ENCODE results near the gene BAZ1A. TPM values are rescaled to one million over a fixed set of nuclear protein-coding genes. Genes with fewer than 3 reads are reported as not detected.

BAZ1A gene
- total and polyA plus RNA-seq, 2 of the 8 experiments (the other 6 are each of a cell fraction or from before 2014, with no cell fraction given) = 8.0 to 23.1 TPM

DNA sequence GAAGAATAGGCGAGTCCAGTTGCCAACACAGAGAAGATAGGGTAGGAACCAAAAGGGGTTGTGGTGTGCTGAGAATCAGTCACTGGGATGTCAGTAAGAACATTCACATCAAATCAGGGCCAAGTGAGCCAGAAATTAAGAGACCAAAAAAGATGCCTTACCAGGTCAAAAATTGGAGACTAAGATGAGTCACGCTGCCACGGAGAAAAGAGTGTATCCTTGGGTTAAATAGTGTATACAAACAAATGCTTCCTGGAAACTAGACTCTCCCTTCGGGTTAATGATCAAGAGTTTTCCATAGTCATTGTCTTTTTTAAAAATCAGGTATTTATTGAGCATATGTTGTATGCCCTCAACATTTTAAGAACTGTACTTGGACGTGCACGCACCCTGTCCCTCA is 45.2 kb upstream of the BAZ1A start:
- Histone ChIP-seq H3K4me2 (ENCODE audit: insufficient read depth in 1 of 2, low read depth in 2 of 2, low read length in 2 of 2) (no peak overlapping the region), H3K36me3 (ENCODE audit: control insufficient read depth in 2 of 4, insufficient read depth in 4 of 4, low read length in 3 of 4) (no peaks in the 10 kb centered on the region), H3K79me2 (ENCODE audit: control insufficient read depth in 1 of 2, insufficient read depth in 2 of 2, low read length in 2 of 2) (no peaks in the 10 kb centered on the region), H3K14ac (ENCODE audit: insufficient read length) (no peak overlapping the region), H2BK12ac (ENCODE audit: low read depth, low read length) (no peak overlapping the region), H4K20me1 (replicated peaks in 1 of 2; ENCODE audit: control insufficient read depth in 1 of 2, insufficient read depth in 2 of 2, low read length in 2 of 2) (no peaks in the 10 kb centered on the region), H2BK15ac (ENCODE audit: low read length) (no peak overlapping the region), H3K4ac (replicated peaks; ENCODE audit: insufficient read length, low read depth, low read length) (no peak overlapping the region), H3K9ac (replicated peaks in 1 of 4; ENCODE audit: extremely low read depth in 1 of 4, low read depth in 3 of 4, low read length in 3 of 4) (no peak overlapping the region), H3K27ac (ENCODE audit: low read depth, low read length) (no peak overlapping the region), H3K23ac (ENCODE audit: insufficient read length) (no peak overlapping the region), H2AFZ (ENCODE audit: low read length) (no peak overlapping the region), H3K79me1 (ENCODE audit: low read depth, low read length) (no peaks in the 10 kb centered on the region), H2BK20ac (ENCODE audit: low read length) (no peak overlapping the region), H3K18ac (ENCODE audit: extremely low read depth, low read length) (no peak overlapping the region), H2AK5ac (ENCODE audit: low read depth, low read length) (no peak overlapping the region), H2BK5ac (ENCODE audit: low read depth, low read length) (no peak overlapping the region), H3K56ac (replicated peaks; ENCODE audit: insufficient read length, low read depth, low read length) (no peak overlapping the region), H4K91ac (replicated peaks; ENCODE audit: insufficient read length, low read length) (no peak overlapping the region), H3K9me3 (ENCODE audit: insufficient read depth in 2 of 2, low read depth in 1 of 2, low read length in 1 of 2) (no peaks in the 10 kb centered on the region), H3K27me3 (replicated peaks in 1 of 4; ENCODE audit: control insufficient read depth in 3 of 4, extremely low read depth in 1 of 4, insufficient read depth in 3 of 4, low read length in 3 of 4) (no peaks in the 10 kb centered on the region), H4K8ac (ENCODE audit: extremely low read depth, insufficient read depth, low read length) (no peak overlapping the region), H3K4me1 (replicated peaks in 1 of 4; ENCODE audit: control insufficient read depth in 3 of 4, insufficient read depth in 4 of 4, low read length in 3 of 4) (no peaks in the 10 kb centered on the region), H2BK120ac (replicated peaks; ENCODE audit: low read depth, low read length) (no peak overlapping the region), H3K4me3 (ENCODE audit: extremely low read depth in 1 of 4, insufficient read depth in 2 of 4, low read depth in 3 of 4, low read length in 4 of 4) (no peak overlapping the region), H3K23me2 (ENCODE audit: low read depth, low read length) (no peaks in the 10 kb centered on the region), H4K5ac (ENCODE audit: insufficient read length, low read depth, low read length) (no peak overlapping the region)
- POLR2A ChIA-PET (ENCODE audit: partially characterized antibody) = interaction anchor here (1.1 kb wide), 1 partner anchor 126 kb away, joined by 4 read pairs; the partner anchor contains the start of gene FAM177A1
- DNase-seq (ENCODE audit: low read depth in 1 of 2, low spot score in 2 of 2) = no peak
- CTCF ChIA-PET (ENCODE audit: partially characterized antibody) = interaction anchor here (0.5 kb wide), 1 partner anchor 21 kb away, joined by 4 read pairs; no protein-coding TSS in a partner anchor
- 74% methylated on average over 6 of the region's 6 CpGs; no CpG with 5 or more reads in 1 of the 2 experiments for WGBS, 2 experiments (ENCODE audit: extremely low coverage in 1 of 2, insufficient coverage in 1 of 2, insufficient read length in 1 of 2, insufficient replicate concordance in 2 of 2, low coverage in 1 of 2, low lambda C conversion rate in 2 of 2, missing lambda C conversion rate in 1 of 2)
- FAIRE-seq = no peak
- TF ChIP-seq CHD2 (IDR thresholded peaks at IDR 0.05; ENCODE audit: low read length) (no peak), EP300 (IDR thresholded peaks at IDR 0.05; ENCODE audit: borderline replicate concordance in 1 of 2, low read depth in 2 of 2, low read length in 2 of 2) (no peak), RAD21 (IDR thresholded peaks at IDR 0.05 in 1 of 2, conservative IDR thresholded peaks at IDR 0.05 in 1 of 2; ENCODE audit: low read depth in 2 of 2, low read length in 2 of 2) (no peak), NRF1 (IDR thresholded peaks at IDR 0.05; ENCODE audit: low read depth, low read length) (no peak), KDM5A (IDR thresholded peaks at IDR 0.05; ENCODE audit: low read length) (no peak), JUN (IDR thresholded peaks at IDR 0.05; ENCODE audit: low read depth, low read length) (no peak), TAF7 (optimal IDR thresholded peaks at IDR 0.05; ENCODE audit: borderline replicate concordance, low read depth, low read length) (no peak), SP4 (IDR thresholded peaks at IDR 0.05; ENCODE audit: low read length) (no peak), CBX8 (IDR thresholded peaks at IDR 0.05; ENCODE audit: borderline replicate concordance, low read depth, low read length) (no peak)
- TF ChIP-seq, protein P1, sequence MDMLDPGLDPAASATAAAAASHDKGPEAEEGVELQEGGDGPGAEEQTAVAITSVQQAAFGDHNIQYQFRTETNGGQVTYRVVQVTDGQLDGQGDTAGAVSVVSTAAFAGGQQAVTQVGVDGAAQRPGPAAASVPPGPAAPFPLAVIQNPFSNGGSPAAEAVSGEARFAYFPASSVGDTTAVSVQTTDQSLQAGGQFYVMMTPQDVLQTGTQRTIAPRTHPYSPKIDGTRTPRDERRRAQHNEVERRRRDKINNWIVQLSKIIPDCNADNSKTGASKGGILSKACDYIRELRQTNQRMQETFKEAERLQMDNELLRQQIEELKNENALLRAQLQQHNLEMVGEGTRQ (IDR thresholded peaks at IDR 0.05; ENCODE audit: low read length) = no peak
- TF ChIP-seq, protein P2, sequence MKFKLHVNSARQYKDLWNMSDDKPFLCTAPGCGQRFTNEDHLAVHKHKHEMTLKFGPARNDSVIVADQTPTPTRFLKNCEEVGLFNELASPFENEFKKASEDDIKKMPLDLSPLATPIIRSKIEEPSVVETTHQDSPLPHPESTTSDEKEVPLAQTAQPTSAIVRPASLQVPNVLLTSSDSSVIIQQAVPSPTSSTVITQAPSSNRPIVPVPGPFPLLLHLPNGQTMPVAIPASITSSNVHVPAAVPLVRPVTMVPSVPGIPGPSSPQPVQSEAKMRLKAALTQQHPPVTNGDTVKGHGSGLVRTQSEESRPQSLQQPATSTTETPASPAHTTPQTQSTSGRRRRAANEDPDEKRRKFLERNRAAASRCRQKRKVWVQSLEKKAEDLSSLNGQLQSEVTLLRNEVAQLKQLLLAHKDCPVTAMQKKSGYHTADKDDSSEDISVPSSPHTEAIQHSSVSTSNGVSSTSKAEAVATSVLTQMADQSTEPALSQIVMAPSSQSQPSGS (IDR thresholded peaks at IDR 0.05; ENCODE audit: low read length) = no peak
